Ovary (tissue), 3 donors: Measurements from ENCODE around the gene ZER1.

ENCODE experiments used
- POLR2A ChIP-seq: fragments of 450-650 bp; IDR thresholded peaks from one replicate; pipeline ENCODE4 v1.6.1; 2017; ENCODE audit warnings: antibody characterized with exemption, mild to moderate bottlenecking, moderate library complexity
- TF ChIP-seq, protein P1 (sequence below), 3 donors: fragments of 450-650 bp in 2 of 3; fragments of 200-600 bp in 1 of 3; IDR thresholded peaks; one replicate each; pipeline versions ENCODE4 v1.5.1 to v1.8.0; 2016 to 2022; ENCODE audit warnings: antibody characterized with exemption in 3 of 3, mild to moderate bottlenecking in 1 of 3
- donor health status: DM: no; HTN: no; CAD: no.

DNA sequence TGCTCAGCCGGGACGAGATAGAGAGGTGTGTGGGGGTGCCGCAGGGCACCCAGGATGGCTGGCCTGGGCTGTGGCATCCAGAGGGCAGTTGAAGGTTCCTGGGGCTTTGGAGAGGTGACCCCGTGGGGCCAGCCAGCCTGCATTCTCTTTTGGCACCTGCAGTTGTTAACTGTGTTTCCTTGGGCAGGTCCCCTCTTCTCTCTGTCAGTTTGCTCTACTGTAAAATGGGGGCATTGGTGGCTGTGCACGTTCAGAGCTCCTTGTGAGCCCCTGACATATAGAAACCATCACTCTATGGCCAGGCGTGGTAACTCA lies 56.3 kb downstream of the ZER1 start:
- TF ChIP-seq, protein P1, sequence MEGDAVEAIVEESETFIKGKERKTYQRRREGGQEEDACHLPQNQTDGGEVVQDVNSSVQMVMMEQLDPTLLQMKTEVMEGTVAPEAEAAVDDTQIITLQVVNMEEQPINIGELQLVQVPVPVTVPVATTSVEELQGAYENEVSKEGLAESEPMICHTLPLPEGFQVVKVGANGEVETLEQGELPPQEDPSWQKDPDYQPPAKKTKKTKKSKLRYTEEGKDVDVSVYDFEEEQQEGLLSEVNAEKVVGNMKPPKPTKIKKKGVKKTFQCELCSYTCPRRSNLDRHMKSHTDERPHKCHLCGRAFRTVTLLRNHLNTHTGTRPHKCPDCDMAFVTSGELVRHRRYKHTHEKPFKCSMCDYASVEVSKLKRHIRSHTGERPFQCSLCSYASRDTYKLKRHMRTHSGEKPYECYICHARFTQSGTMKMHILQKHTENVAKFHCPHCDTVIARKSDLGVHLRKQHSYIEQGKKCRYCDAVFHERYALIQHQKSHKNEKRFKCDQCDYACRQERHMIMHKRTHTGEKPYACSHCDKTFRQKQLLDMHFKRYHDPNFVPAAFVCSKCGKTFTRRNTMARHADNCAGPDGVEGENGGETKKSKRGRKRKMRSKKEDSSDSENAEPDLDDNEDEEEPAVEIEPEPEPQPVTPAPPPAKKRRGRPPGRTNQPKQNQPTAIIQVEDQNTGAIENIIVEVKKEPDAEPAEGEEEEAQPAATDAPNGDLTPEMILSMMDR (IDR thresholded peaks at IDR 0.05) = no peak
- TF ChIP-seq POLR2A = no peak
